Smooth muscle cell (in vitro differentiated cells): ENCODE data around the gene HOXB4. TPM values are rescaled to one million over a fixed set of nuclear protein-coding genes. Genes with fewer than 3 reads are reported as not detected.

Source experiments
- DNase-seq: peaks from one replicate; lab custom pipeline; 2025; ENCODE audit not compliant: unreplicated experiment; lab: John Stamatoyannopoulos, UW
- H2AFZ ChIP-seq: fragments of 200-600 bp; sonication (generic); 2 replicates; pipeline ENCODE4 v1.6.0; 2016; ENCODE audit warnings: antibody characterized with exemption, low read depth, mild to moderate bottlenecking
- H3F3A ChIP-seq: fragments of 200-600 bp; sonication (generic); 2 replicates; pipeline ENCODE4 v1.6.0; 2017; ENCODE audit warnings: antibody characterized with exemption, low read depth
- H3K27ac ChIP-seq: fragments of 200-600 bp; sonication (generic); 2 replicates; pipeline ENCODE4 v1.5.1; 2016; ENCODE audit warnings: low read depth, mild to moderate bottlenecking
- H3K27me3 ChIP-seq: fragments of 200-600 bp; sonication (generic); 2 replicates; pipeline ENCODE4 v1.6.1; 2016; ENCODE audit warnings: low read depth, mild to moderate bottlenecking
- H3K36me3 ChIP-seq: fragments of 200-600 bp; sonication (generic); 2 replicates; pipeline ENCODE4 v1.5.1; 2016; ENCODE audit warnings: low read depth
- H3K4me1 ChIP-seq: fragments of 200-600 bp; sonication (generic); 2 replicates; pipeline ENCODE4 v1.5.1; 2016; ENCODE audit warnings: low read depth
- H3K4me2 ChIP-seq: fragments of 200-600 bp; sonication (generic); 2 replicates; pipeline ENCODE4 v1.6.0; 2016; ENCODE audit warnings: mild to moderate bottlenecking
- H3K4me3 ChIP-seq: fragments of 200-600 bp; sonication (generic); 2 replicates; pipeline ENCODE4 v1.5.1; 2016; ENCODE audit warnings: mild to moderate bottlenecking
- H3K79me2 ChIP-seq: fragments of 200-600 bp; sonication (generic); 2 replicates; pipeline ENCODE4 v1.6.0; 2016; ENCODE audit warnings: low read depth, mild to moderate bottlenecking
- H3K9ac ChIP-seq: fragments of 200-600 bp; sonication (generic); 2 replicates; pipeline ENCODE4 v1.6.0; 2016; ENCODE audit warnings: low read depth
- H3K9me3 ChIP-seq: fragments of 200-600 bp; sonication (generic); replicated peaks from 2 replicates; pipeline ENCODE4 v1.5.1; 2016; ENCODE audit warnings: low read depth
- H4K20me1 ChIP-seq: fragments of 200-600 bp; sonication (generic); 2 replicates; pipeline ENCODE4 v1.6.0; 2016; ENCODE audit warnings: low read depth
- WGBS: methylation state at CpG from one replicate; pipeline ENCODE4 v1.1.7; 2016; ENCODE audit warnings: low lambda C conversion rate; 5-methylcytosine and 5-hydroxymethylcytosine counted together
- polyA plus RNA-seq: library from polyadenylated mRNA; unstranded; fragments of >200 nt; fragmentation: Nextera tagmentation; extraction: Ambion mirVana; gene quantifications from 2 replicates; pipeline ENCODE4 v1.2.1, GENCODE V29; 2016
- total RNA-seq: library from RNA; depleted of rRNA; stranded (reverse); fragments of >200 nt; gene quantifications from 2 replicates; pipeline ENCODE4 v1.2.3, GENCODE V29; 2014
- TF ChIP-seq, protein P1 (sequence below): fragments of 200-600 bp; sonication (generic); IDR thresholded peaks from 2 replicates; pipeline ENCODE4 v1.5.1; 2017; ENCODE audit warnings: borderline replicate concordance, mild to moderate bottlenecking, antibody characterized with exemption; ENCODE audit not compliant: insufficient read depth, poor library complexity, severe bottlenecking

Gene HOXB4
- total and polyA plus RNA-seq, 2 experiments from 2014 or later, result 0.96 to 2.6 TPM

DNA sequence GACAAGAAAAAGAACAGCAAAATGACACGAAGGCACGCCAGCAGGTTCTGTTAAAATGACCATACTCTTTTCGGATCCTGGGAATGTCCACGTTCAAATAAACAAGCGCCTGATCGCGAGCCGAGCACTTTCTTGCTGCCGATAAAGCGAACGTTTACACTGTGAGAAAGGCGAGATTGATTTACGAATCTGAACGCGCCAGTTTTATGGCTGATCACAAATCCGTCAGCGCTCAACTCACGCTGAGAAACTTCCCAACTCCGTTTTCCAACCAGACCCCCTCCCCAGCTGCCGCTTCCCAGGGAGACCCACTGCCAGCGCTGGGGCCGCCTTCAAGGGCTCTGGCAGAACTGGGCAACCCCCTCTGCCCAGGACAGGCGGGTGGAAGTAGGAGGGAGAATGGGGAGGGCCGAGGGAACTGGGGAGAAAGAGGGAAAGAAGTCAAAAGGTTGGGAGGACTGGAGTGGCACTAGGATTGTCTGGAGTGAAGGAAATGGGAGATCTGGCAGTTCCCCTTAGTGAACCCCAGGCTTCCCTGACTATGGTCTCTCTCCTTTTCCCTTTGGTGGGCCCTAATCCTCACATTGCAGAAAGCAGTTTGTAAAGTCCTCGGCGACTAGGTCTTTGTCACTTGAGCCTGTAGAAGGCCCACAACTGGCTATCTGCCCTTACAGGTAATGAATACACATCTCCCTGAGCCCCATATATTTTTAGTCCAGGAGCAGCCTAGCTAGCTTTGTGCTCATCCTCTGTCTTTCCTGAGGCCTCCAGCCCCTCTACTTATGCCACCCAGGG is 6.9 kb downstream of the HOXB4 start:
- Histone ChIP-seq H3K27ac (peak overlapping the region; percentile 64), H4K20me1 (peaks cover 100% of the 10 kb centered on the region), H3K9me3 (no peaks in the 10 kb centered on the region), H3K36me3 (no peaks in the 10 kb centered on the region), H2AFZ (no peak overlapping the region), H3K27me3 (peaks cover 98% of the 10 kb centered on the region), H3K4me3 (peak overlapping the region; percentile 2), H3K9ac (no peak overlapping the region), H3K79me2 (peaks cover 49% of the 10 kb centered on the region), H3K4me1 (peaks cover 4% of the 10 kb centered on the region), H3K4me2 (peak overlapping the region; percentile 64), H3F3A (no peaks in the 10 kb centered on the region)
- DNase-seq, result no peak
- WGBS, result 29% methylated on average over 26 of the region's 26 CpGs
- TF ChIP-seq, protein P1, sequence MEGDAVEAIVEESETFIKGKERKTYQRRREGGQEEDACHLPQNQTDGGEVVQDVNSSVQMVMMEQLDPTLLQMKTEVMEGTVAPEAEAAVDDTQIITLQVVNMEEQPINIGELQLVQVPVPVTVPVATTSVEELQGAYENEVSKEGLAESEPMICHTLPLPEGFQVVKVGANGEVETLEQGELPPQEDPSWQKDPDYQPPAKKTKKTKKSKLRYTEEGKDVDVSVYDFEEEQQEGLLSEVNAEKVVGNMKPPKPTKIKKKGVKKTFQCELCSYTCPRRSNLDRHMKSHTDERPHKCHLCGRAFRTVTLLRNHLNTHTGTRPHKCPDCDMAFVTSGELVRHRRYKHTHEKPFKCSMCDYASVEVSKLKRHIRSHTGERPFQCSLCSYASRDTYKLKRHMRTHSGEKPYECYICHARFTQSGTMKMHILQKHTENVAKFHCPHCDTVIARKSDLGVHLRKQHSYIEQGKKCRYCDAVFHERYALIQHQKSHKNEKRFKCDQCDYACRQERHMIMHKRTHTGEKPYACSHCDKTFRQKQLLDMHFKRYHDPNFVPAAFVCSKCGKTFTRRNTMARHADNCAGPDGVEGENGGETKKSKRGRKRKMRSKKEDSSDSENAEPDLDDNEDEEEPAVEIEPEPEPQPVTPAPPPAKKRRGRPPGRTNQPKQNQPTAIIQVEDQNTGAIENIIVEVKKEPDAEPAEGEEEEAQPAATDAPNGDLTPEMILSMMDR, result no peak

DNA sequence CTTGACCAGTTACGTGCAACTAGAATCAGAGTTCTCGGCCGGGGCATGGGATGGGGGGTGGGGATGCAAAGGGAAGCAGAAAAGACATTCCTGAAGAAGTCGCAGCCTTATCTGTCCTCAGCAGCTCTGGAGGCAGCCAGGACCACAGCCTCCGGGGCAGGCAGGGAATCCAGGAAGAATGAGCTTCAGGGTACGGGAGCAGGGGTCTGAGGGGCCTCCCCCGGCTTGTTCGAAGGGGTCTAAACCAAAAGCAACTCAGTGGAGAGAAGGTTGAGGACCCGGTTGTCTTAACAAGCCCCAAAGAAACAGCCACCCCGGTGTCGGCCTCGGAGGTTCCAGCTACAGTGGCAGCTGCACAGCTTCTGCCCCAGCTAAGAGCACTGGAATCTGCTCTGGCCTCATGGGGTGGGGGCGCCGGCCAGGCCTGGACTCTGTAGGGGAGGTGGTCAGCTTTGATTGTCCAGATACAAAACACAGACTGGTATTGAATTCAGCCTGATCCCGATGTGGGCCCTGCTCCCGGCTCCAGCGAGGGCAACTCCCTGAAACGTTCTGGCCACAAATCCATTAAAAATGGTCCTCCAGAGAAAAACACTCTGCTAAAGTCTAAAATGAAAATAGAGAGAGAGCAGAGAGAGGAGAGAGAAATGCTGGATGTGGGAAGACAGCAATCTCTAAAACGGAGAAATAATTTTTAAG is 7.7 kb downstream of the HOXB4 start:
- H3K9me3 ChIP-seq, result no peaks in the 10 kb centered on the region
- peak overlapping the region; percentile 2 for H3K4me3 ChIP-seq
- peaks cover 100% of the 10 kb centered on the region for H4K20me1 ChIP-seq
- H3K4me2 ChIP-seq, result peak overlapping the region; percentile 64
- H2AFZ ChIP-seq, result no peak overlapping the region
- WGBS, result 19% methylated on average over 18 of the region's 19 CpGs
- H3K79me2 ChIP-seq, result peaks cover 42% of the 10 kb centered on the region
- peaks cover 4% of the 10 kb centered on the region for H3K4me1 ChIP-seq
- peaks cover 98% of the 10 kb centered on the region for H3K27me3 ChIP-seq
- no peak overlapping the region for H3K9ac ChIP-seq
- H3K36me3 ChIP-seq, result no peaks in the 10 kb centered on the region
- TF ChIP-seq, protein P1, result no peak
- no peak for DNase-seq
- no peaks in the 10 kb centered on the region for H3F3A ChIP-seq
- H3K27ac ChIP-seq, result peak overlapping the region; percentile 64

DNA sequence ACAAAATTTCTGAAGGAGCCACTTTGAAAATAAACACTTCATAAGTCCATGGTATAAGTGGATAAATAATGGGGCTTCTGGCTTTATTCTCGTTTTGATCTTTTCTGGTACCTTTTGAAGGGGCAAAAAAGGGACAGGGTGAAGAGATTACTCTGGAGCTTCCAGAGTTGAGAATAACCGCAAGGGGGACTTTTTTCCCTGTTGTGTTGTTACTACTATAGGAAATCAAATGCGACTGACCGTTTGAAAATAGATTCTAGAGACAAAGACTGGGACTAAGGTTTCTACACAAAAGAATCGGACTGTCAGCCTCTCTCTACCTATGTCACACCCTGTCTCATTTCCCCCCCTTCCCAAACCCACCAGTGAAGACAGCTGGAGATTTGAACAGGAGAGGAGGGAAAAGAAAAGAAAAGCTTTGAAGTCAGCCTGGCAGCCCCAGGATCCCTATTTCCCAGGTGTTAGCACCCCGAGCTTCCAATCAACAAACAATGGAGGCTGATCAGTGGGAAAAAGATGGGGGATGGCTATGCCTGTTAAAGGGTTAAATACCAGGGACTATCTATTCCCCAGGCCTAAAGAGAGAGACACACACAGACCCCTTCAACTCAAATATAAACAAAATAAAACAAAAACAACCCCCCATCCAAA is 8.4 kb downstream of the HOXB4 start:
- DNase-seq, result no peak
- H3K4me1 ChIP-seq, result peaks cover 5% of the 10 kb centered on the region
- H3K9me3 ChIP-seq, result no peaks in the 10 kb centered on the region
- no peaks in the 10 kb centered on the region for H3K36me3 ChIP-seq
- WGBS, result 41% methylated on average over 6 of the region's 6 CpGs
- H3K27me3 ChIP-seq, result peaks cover 98% of the 10 kb centered on the region
- H2AFZ ChIP-seq, result no peak overlapping the region
- H3K4me3 ChIP-seq, result no peak overlapping the region
- no peaks in the 10 kb centered on the region for H3F3A ChIP-seq
- TF ChIP-seq, protein P1, result no peak
- no peak overlapping the region for H3K27ac ChIP-seq
- H3K4me2 ChIP-seq, result peak overlapping the region; percentile 64
- H4K20me1 ChIP-seq, result peaks cover 100% of the 10 kb centered on the region
- no peak overlapping the region for H3K9ac ChIP-seq
- peaks cover 46% of the 10 kb centered on the region for H3K79me2 ChIP-seq
